Activated CD8-positive, alpha-beta T cell treated with anti-CD3 and anti-CD28 coated beads for 36 hours (primary cell): ENCODE measurements around the gene CDH13. TPM values are rescaled to one million over a fixed set of nuclear protein-coding genes. Genes with fewer than 3 reads are reported as not detected.

Experiments used
- ATAC-seq: fragments of 200-7000 bp; cut with Tn5 transposase; one replicate; pipeline ENCODE4 v1.10.0; 2021; ENCODE audit warnings: mild to moderate bottlenecking, moderate library complexity
- CTCF ChIA-PET: fragments of 350-600 bp; sonication (Branson Sonifier 250); formaldehyde crosslinking; loops from one replicate; lab custom pipeline; 2021; ENCODE audit warnings: antibody characterized with exemption; lab: Charles Lee
- POLR2A ChIA-PET: fragments of 350-600 bp; sonication (Branson Sonifier 250); formaldehyde crosslinking; loops from one replicate; lab custom pipeline; 2021; ENCODE audit warnings: antibody characterized with exemption; lab: Charles Lee
- DNase-seq: peaks from one replicate; pipeline ENCODE4 v3.0.0-alpha.2; 2020
- H3K27ac Mint-ChIP-seq: one replicate; pipeline ENCODE4 v1.8.0; 2021; ENCODE audit warnings: mild to moderate bottlenecking, mixed read lengths
- H3K27me3 Mint-ChIP-seq: one replicate; pipeline ENCODE4 v1.8.0; 2021; ENCODE audit warnings: mixed read lengths
- H3K36me3 Mint-ChIP-seq: one replicate; pipeline ENCODE4 v1.8.0; 2021; ENCODE audit warnings: low read depth, mixed read lengths
- H3K4me1 Mint-ChIP-seq: one replicate; pipeline ENCODE4 v1.8.0; 2021; ENCODE audit warnings: low read depth, mixed read lengths
- H3K4me3 Mint-ChIP-seq: one replicate; pipeline ENCODE4 v1.8.0; 2021; ENCODE audit warnings: mild to moderate bottlenecking, moderate library complexity, mixed read lengths
- H3K9me3 Mint-ChIP-seq: one replicate; pipeline ENCODE4 v1.8.0; 2021; ENCODE audit warnings: mixed read lengths
- intact Hi-C: fragments of 100-400 bp; cut with micrococcal nuclease; formaldehyde crosslinking; loops from one replicate; pipeline ENCODE4 v1.10.0; 2022
- total RNA-seq, 2 experiments: library from RNA; stranded (reverse); gene quantifications; one replicate each; pipeline ENCODE4 v1.2.3, GENCODE V29; 2021
- TF ChIP-seq, protein P1 (sequence below): fragments of 200-600 bp; IDR thresholded peaks from one replicate; pipeline ENCODE4 v1.8.0; 2022; ENCODE audit warnings: antibody characterized with exemption, mild to moderate bottlenecking

Gene CDH13
- total RNA-seq, 2 experiments from 2014 or later: not detected

DNA sequence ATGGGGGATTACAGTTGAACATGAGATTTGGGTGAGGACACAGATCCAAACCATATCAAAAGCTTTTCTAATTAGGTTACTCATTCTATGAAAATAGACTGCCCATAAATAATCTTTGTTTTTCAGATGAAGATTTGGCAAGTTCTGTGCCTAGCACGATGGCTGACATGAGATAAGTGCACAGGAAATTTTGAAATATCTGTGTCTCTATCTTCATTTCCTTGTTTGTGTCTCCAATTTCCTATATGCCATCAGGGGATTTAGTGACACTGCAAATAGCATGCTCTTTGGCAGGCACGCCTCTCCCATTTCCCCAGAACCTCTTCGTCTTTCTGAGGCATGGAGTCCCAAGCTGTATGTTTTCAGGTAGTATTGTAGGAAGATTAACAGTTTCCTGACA, 544.6 kb downstream of the CDH13 start:
- no peaks in the 10 kb centered on the region for H3K27me3 Mint-ChIP-seq
- no peak overlapping the region for H3K4me3 Mint-ChIP-seq
- H3K36me3 Mint-ChIP-seq: no peaks in the 10 kb centered on the region
- no peaks in the 10 kb centered on the region for H3K4me1 Mint-ChIP-seq
- intact Hi-C loops: no loop called here
- CTCF ChIA-PET: no interaction called here
- H3K9me3 Mint-ChIP-seq: no peaks in the 10 kb centered on the region
- DNase-seq: no peak
- H3K27ac Mint-ChIP-seq: no peak overlapping the region
- POLR2A ChIA-PET: no interaction called here
- TF ChIP-seq, protein P1, sequence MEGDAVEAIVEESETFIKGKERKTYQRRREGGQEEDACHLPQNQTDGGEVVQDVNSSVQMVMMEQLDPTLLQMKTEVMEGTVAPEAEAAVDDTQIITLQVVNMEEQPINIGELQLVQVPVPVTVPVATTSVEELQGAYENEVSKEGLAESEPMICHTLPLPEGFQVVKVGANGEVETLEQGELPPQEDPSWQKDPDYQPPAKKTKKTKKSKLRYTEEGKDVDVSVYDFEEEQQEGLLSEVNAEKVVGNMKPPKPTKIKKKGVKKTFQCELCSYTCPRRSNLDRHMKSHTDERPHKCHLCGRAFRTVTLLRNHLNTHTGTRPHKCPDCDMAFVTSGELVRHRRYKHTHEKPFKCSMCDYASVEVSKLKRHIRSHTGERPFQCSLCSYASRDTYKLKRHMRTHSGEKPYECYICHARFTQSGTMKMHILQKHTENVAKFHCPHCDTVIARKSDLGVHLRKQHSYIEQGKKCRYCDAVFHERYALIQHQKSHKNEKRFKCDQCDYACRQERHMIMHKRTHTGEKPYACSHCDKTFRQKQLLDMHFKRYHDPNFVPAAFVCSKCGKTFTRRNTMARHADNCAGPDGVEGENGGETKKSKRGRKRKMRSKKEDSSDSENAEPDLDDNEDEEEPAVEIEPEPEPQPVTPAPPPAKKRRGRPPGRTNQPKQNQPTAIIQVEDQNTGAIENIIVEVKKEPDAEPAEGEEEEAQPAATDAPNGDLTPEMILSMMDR: no peak
- no peak for ATAC-seq

DNA sequence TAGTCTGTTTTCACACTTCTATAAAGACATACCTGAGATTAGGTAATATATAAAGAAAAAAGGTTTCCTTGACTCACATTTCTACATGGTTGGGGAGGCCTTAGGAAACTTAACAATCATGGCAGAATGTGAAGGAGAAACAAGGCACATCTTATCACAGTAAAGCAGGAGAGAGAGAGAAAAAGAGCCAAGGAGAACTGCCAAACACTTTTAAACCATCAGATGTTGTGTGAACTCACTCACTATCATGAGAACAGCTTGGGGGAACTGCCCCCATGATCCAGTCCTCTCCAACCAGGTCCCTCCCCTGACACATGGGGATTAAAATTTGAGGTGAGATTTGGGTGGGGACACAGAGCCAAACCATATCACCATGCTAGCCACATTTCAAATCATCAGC, 547.9 kb downstream of the CDH13 start:
- intact Hi-C loops: no loop called here
- no peaks in the 10 kb centered on the region for H3K9me3 Mint-ChIP-seq
- POLR2A ChIA-PET: no interaction called here
- H3K4me1 Mint-ChIP-seq: no peaks in the 10 kb centered on the region
- H3K27ac Mint-ChIP-seq: no peak overlapping the region
- H3K27me3 Mint-ChIP-seq: no peaks in the 10 kb centered on the region
- H3K4me3 Mint-ChIP-seq: no peak overlapping the region
- CTCF ChIA-PET: no interaction called here
- TF ChIP-seq, protein P1: no peak
- ATAC-seq (no peak), DNase-seq (no peak)
- H3K36me3 Mint-ChIP-seq: no peaks in the 10 kb centered on the region

DNA sequence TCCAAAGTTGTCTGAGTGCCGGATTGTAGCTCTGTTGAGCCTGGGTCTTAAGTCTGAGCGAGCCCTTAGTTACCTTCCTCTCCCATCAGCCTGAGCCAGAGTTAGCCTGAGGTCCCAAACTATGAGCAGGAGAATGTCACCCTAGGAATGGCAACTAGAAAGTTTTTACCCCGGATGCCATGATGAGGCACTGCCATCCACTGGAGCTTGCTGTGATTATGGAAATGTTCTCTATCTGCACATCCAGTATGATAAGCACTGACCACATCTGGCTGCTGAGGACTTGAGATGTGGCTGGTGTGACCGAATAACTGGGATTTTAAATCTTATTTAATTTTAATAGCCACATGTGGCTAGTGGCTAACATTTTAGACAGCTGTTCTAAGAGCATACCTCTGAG, 550.0 kb downstream of the CDH13 start:
- no peak for DNase-seq
- POLR2A ChIA-PET: no interaction called here
- Mint-ChIP-seq H3K27me3 (peaks cover 4% of the 10 kb centered on the region), H3K4me1 (no peaks in the 10 kb centered on the region), H3K36me3 (no peaks in the 10 kb centered on the region), H3K9me3 (no peaks in the 10 kb centered on the region), H3K27ac (no peak overlapping the region), H3K4me3 (no peak overlapping the region)
- CTCF ChIA-PET: interaction anchor here (0.8 kb wide), 1 partner anchor 245 kb away, joined by 3 read pairs; no protein-coding TSS in a partner anchor
- intact Hi-C loops: no loop called here
- no peak for ATAC-seq
- TF ChIP-seq, protein P1: no peak

DNA sequence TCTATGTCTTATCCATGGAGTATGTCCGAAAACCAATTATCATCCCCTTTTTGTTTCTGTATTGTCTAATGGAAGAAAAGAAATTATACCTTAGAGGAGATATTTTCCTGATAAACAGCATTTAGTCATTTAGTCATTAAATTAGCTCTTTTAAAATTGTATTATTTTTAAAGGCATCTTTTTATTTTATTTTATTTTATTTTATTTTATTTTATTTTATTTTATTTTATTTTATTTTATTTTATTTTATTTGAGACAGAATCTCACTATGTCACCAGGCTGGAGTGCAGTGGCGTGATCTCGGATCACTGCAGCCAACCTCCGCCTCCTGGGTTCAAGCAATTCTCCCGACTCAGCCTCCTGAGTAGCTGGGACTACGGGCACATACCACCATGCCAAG, 559.1 kb downstream of the CDH13 start:
- intact Hi-C loops: no loop called here
- Mint-ChIP-seq H3K27ac (no peak overlapping the region), H3K9me3 (no peaks in the 10 kb centered on the region), H3K36me3 (no peaks in the 10 kb centered on the region), H3K4me3 (no peak overlapping the region), H3K4me1 (no peaks in the 10 kb centered on the region), H3K27me3 (peaks cover 8% of the 10 kb centered on the region)
- POLR2A ChIA-PET: no interaction called here
- TF ChIP-seq, protein P1: no peak
- no peak for DNase-seq
- CTCF ChIA-PET: interaction anchor here (2.1 kb wide), 1 partner anchor 29 kb away, joined by 6 read pairs; no protein-coding TSS in a partner anchor
- no peak for ATAC-seq

DNA sequence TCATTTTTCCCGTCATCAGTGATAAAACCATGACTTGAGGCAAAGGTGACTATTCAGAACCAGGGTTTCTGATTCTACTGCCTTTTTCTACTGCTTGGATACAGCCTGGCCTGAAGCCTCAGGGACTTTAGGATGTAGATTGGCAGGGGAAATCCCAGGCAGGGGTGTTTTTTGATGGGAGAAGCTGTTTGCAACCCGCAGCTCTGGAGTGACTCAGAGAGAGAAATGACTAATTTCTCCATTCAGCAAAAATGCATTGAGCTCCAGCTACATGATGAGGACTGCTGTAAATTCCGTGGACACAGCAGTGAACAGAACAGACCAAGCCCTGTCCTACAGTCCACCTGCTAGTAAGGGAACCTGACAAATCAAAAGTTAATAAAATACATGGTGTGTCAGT, 560.6 kb downstream of the CDH13 start:
- intact Hi-C loops: no loop called here
- H3K4me1 Mint-ChIP-seq: no peaks in the 10 kb centered on the region
- POLR2A ChIA-PET: no interaction called here
- H3K27ac Mint-ChIP-seq: no peak overlapping the region
- TF ChIP-seq, protein P1: no peak
- ATAC-seq (peak; percentile 42), DNase-seq (peak; percentile 40)
- H3K4me3 Mint-ChIP-seq: no peak overlapping the region
- CTCF ChIA-PET: interaction anchor here (2.1 kb wide), 1 partner anchor 27 kb away, joined by 6 read pairs; no protein-coding TSS in a partner anchor
- H3K9me3 Mint-ChIP-seq: no peaks in the 10 kb centered on the region
- H3K27me3 Mint-ChIP-seq: peaks cover 6% of the 10 kb centered on the region
- no peaks in the 10 kb centered on the region for H3K36me3 Mint-ChIP-seq
